GM21367 (cell line): ENCODE data around the gene SEL1L2.

ENCODE experiments used
- ATAC-seq: cut with Tn5 transposase; IDR thresholded peaks from one replicate; pipeline ENCODE4 v1.9.1; 2021; ENCODE audit not compliant: unreplicated experiment

SEL1L2 gene

GRCh38 chr20:13868331-13868730, 122.1 kb downstream of the SEL1L2 start:
- no peak for ATAC-seq

DNA sequence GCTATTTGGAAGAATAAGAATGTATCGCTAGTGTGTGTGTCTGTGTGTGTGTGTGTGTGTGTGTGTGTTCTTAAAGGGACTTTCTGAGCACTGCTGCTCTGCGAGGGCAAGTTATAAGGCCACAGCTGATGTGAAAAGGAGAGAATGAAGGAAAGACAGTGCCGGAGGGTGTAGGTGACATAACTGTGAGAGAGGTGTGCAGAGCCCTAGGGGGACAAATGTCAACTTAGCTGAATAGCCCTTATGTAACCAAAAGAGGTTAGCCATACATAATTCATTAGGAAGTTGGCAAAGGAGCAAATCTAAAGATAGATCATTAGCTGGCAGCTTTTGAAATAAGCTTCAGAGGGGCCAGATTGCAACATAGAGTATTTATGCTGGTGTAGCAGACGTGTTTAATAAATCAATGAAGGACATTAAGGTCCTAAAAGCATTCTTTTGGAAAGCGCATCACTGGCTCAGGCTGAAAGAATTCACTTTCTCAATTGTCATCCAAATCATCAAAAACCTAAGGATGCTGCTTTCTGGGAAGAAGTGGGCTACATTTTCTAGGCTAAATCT, 124.5 kb downstream of the SEL1L2 start:
- no peak for ATAC-seq

- ATAC-seq, result no peak
Measured at GRCh38 chr20:13865156-13865555, 125.3 kb downstream of the SEL1L2 start.

GRCh38 chr20:13863244-13863643, 127.2 kb downstream of the SEL1L2 start:
- ATAC-seq, result no peak

- no peak for ATAC-seq
Measured at GRCh38 chr20:13862245-13862644, 128.2 kb downstream of the SEL1L2 start.

GRCh38 chr20:13858871-13859270, 131.5 kb downstream of the SEL1L2 start:
- no peak for ATAC-seq

GRCh38 chr20:13858439-13858838, 132.0 kb downstream of the SEL1L2 start:
- no peak for ATAC-seq

GRCh38 chr20:13857961-13858360, 132.5 kb downstream of the SEL1L2 start:
- ATAC-seq, result no peak

DNA sequence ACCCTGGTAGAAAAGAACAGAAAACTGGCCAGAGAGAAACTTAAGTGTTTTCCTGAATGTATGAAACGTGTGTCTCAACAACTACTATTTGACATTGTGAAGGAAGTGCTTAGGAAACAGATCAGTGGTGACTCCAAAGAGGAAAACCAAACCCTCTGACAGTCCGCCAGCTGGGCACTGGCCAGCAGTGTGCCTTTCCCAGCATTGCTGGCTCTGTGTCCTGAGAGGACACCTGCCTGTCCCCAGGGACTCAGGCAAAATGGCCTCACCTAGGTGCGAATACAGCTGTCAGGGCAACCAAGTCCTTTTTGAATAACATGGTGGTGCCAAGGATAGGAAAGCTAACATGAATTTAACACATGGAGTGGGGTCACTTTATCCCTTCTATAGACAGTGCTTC, 133.1 kb downstream of the SEL1L2 start:
- ATAC-seq, result no peak

GRCh38 chr20:13856354-13856753, 134.1 kb downstream of the SEL1L2 start:
- no peak for ATAC-seq

DNA sequence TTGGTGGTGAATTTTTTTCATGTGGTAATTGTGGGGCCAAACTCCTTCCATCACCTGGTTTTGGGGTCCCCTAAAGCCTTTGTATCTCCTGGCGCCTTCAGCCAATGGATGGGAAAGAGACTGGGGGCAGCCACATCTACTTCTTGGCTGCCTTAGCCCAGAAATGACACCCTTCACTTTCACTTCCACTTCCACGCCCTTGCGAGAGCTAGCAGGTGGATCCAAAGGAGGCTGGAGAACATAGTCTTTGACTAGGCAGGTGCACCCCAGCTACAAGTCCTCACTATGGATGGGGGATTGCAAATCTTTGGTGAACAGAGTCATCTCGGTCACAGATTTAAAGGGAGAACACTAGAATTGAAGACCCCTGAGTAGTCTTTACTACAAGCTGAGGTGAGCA, 134.8 kb downstream of the SEL1L2 start:
- no peak for ATAC-seq

DNA sequence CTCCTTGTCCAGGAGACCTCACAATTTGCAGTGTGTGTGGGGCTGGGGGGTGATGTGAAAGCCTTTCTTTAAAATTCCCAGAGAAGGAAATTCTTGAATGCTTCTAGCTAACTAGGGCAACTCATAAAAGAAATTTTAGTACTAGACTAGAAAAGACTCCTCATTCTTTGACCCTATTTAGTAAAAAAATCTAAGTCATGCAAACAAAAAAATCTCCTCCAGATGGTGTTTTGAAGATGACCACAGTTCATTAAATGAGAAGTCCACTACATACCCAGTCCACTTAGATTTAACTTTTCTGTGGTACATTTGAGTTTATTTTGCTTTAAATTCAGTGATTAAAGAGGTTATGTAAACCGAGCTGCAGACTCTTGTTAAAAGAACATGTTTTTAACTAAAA, 138.1 kb downstream of the SEL1L2 start:
- no peak for ATAC-seq

DNA sequence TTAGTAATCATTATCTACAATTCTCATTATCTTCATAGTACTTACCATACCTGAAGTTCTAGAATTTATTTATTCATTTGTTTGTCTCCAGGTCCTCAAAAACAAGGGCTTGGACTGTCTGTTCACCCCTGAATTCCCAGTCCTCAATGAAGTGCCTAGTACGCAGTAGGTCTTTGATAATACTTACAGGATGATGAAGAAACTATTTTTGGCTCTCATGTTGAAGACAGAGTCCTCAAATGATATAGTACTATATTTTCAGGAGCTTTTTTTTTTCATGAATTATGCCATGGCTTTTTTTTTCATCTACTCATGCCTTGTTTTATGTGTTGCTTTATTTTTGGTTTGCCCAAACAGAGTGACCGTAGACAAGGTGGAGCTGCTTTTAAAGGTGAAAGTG, 139.1 kb downstream of the SEL1L2 start:
- no peak for ATAC-seq

GRCh38 chr20:13844296-13844695, 146.1 kb downstream of the SEL1L2 start:
- ATAC-seq, result no peak

GRCh38 chr20:13841206-13841605, 149.2 kb downstream of the SEL1L2 start:
- no peak for ATAC-seq

GRCh38 chr20:13840093-13840465, 150.3 kb downstream of the SEL1L2 start:
- ATAC-seq, result no peak

- ATAC-seq, result no peak
Measured at GRCh38 chr20:13839421-13840092, 150.9 kb downstream of the SEL1L2 start.

DNA sequence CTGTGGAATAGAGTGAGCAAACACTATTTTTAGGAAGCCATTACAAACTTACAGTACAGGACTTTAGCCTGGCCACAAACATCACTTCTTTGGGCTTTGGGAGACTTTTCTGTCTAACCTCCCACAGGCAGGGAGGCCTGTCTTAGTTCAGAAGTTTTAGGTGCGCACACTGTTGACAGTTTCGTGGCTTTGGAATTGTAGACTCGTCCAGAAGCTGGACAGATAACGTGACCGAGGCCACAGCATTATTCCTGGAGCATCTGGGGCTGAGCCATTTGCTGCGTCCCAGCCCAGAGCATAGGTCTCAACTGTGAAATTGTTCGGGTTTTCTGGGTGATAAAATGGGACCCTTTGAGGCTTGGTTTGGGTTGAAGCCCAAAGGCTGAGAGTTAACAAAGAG, 151.8 kb downstream of the SEL1L2 start:
- ATAC-seq, result no peak

- no peak for ATAC-seq
Measured at GRCh38 chr20:13831476-13831875, 158.9 kb downstream of the SEL1L2 start.

- no peak for ATAC-seq
Measured at GRCh38 chr20:13825465-13825864, 164.9 kb downstream of the SEL1L2 start.

DNA sequence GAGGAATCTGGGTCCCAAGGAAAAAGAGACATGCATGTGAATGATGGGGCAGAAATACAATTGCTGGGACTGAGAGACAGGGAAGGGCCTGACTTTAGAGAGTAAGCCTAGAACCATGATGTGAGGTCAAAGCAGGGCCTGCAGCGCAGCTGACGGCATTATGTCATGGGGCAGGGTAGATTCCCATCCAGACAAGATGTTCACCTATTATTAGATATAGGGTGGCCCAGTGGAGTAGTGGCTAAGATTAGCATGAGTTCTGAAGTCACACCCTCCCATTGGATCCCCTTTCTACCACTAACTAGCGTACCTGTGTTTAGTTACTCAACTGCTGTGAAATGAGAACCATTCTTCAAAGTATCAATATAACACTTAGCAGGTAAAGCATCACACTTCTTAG, 166.0 kb downstream of the SEL1L2 start:
- no peak for ATAC-seq

- ATAC-seq, result no peak
Measured at GRCh38 chr20:13822459-13822858, 168.0 kb downstream of the SEL1L2 start.

GRCh38 chr20:13821876-13822275, 168.5 kb downstream of the SEL1L2 start:
- ATAC-seq, result no peak
